ENCODE data around the gene CYB5R2.

- TF ChIP-seq EZH2 (IDR thresholded peaks at IDR 0.05) (no peak), POLR2AphosphoS5 (IDR thresholded peaks at IDR 0.05; ENCODE audit: borderline replicate concordance, low read depth, low read length) (no peak)
These were observed 8.4 kb downstream of the CYB5R2 start for GRCh38 chr11:7664867-7665266.
